Epidermal melanocyte (primary cell): ENCODE results near the gene ACSL5.
"Not testable (repeated sequence)": the region's sequence is repeated elsewhere in the genome, so short reads cannot be mapped to it uniquely, and the experiment has no call there.

Source experiments
- DNase-seq: peaks from one replicate; pipeline ENCODE4 v3.0.0; 2011; ENCODE audit warnings: low spot score; ENCODE audit not compliant: insufficient read length

Gene ACSL5

GRCh38 chr10:112374724-112375541 is 1.0 kb downstream of the ACSL5 start:
- no peak for DNase-seq

GRCh38 chr10:112375721-112376395 is 1.9 kb downstream of the ACSL5 start:
- no peak for DNase-seq

- no peak for DNase-seq
Observed at GRCh38 chr10:112376396-112376790, 2.5 kb downstream of the ACSL5 start.

GRCh38 chr10:112377116-112377515 is 3.2 kb downstream of the ACSL5 start:
- DNase-seq = not testable (repeated sequence)

- no peak for DNase-seq
Observed at GRCh38 chr10:112379635-112380296, 5.8 kb downstream of the ACSL5 start.

- DNase-seq = no peak
Observed at GRCh38 chr10:112382515-112383235, 8.8 kb downstream of the ACSL5 start.

- no peak for DNase-seq
Observed at GRCh38 chr10:112383325-112383724, 9.4 kb downstream of the ACSL5 start.

GRCh38 chr10:112384141-112384540 is 10.2 kb downstream of the ACSL5 start:
- DNase-seq = no peak

- DNase-seq = no peak
Observed at GRCh38 chr10:112385201-112385600, 11.3 kb downstream of the ACSL5 start.

GRCh38 chr10:112388056-112388455 is 14.1 kb downstream of the ACSL5 start:
- not testable (repeated sequence) for DNase-seq

- DNase-seq = no peak
Observed at GRCh38 chr10:112388548-112388947, 14.6 kb downstream of the ACSL5 start.

- no peak for DNase-seq
Observed at GRCh38 chr10:112389271-112389822, 15.4 kb downstream of the ACSL5 start.

GRCh38 chr10:112390125-112390703 is 16.3 kb downstream of the ACSL5 start:
- DNase-seq = no peak

- no peak for DNase-seq
Observed at GRCh38 chr10:112393341-112393740, 19.4 kb downstream of the ACSL5 start.

GRCh38 chr10:112393827-112394226 is 19.9 kb downstream of the ACSL5 start:
- no peak for DNase-seq

- no peak for DNase-seq
Observed at GRCh38 chr10:112394475-112394875, 20.6 kb downstream of the ACSL5 start.

GRCh38 chr10:112395809-112396530 is 22.1 kb downstream of the ACSL5 start:
- no peak for DNase-seq

- DNase-seq = no peak
Observed at GRCh38 chr10:112397592-112397991, 23.7 kb downstream of the ACSL5 start.

GRCh38 chr10:112402917-112403316 is 29.0 kb downstream of the ACSL5 start:
- no peak for DNase-seq

GRCh38 chr10:112404617-112405016 is 30.7 kb downstream of the ACSL5 start:
- no peak for DNase-seq
